Neural progenitor cell (in vitro differentiated cells): ENCODE data around the gene WDR86.

Experiments
- CTCF ChIP-seq: fragments of 200-600 bp; sonication (generic); IDR thresholded peaks from 2 replicates; pipeline ENCODE4 v1.5.1; 2017; ENCODE audit warnings: antibody characterized with exemption, mild to moderate bottlenecking
- EZH2 ChIP-seq: fragments of 200-600 bp; sonication (generic); IDR thresholded peaks from 2 replicates; pipeline ENCODE4 v1.6.1; 2017; ENCODE audit warnings: antibody characterized with exemption, mild to moderate bottlenecking, moderate library complexity
- EZH2phosphoT487 ChIP-seq: fragments of 200-600 bp; sonication (generic); IDR thresholded peaks from 2 replicates; pipeline ENCODE4 v1.6.1; 2017; ENCODE audit warnings: antibody characterized with exemption

- TF ChIP-seq CTCF (no peak), EZH2 (no peak), EZH2phosphoT487 (no peak)
These were observed 19.4 kb upstream of the WDR86 start for GRCh38 chr7:151429237-151429559.
